HCT116 (cell line): ENCODE results near the gene CRELD2. TPM values are rescaled to one million over a fixed set of nuclear protein-coding genes. Genes with fewer than 3 reads are reported as not detected.

Experiments used
- ATAC-seq: fragments of 200-7000 bp; cut with Tn5 transposase; 2 replicates; pipeline ENCODE4 v1.9.1; 2020; ENCODE audit warnings: mild to moderate bottlenecking, moderate library complexity
- BruUV-seq: library from RNA; stranded (reverse); fragments of 400-500 nt; replicated peaks from 2 replicates; lab custom pipeline; 2021; lab: Mats Ljungman, UMichigan
- CTCF ChIA-PET: fragments of 300-600 bp; sonication (Branson Sonifier 250); formaldehyde crosslinking; loops from one replicate; lab custom pipeline; 2021; ENCODE audit warnings: antibody characterized with exemption; lab: Charles Lee
- POLR2A ChIA-PET: fragments of 300-600, 350-600 bp; sonication (Branson Sonifier 250); formaldehyde crosslinking; loops from one replicate; lab custom pipeline; 2021; ENCODE audit warnings: antibody characterized with exemption; lab: Charles Lee
- RAD21 ChIA-PET, 2 experiments: fragments of 300-600 bp; sonication (Branson Sonifier 250); formaldehyde crosslinking; loops; one replicate each; lab custom pipeline; 2023; ENCODE audit warnings: low total read pairs in 2 of 2; ENCODE audit not compliant: uncharacterized antibody in 2 of 2, unreplicated experiment in 2 of 2, low non-redundant PET in 1 of 2; lab: Charles Lee
- DNase-seq: peaks from one replicate; pipeline ENCODE4 v3.0.0-alpha.2; 2010; ENCODE audit warnings: low read depth, low spot score
- H2AFZ ChIP-seq: fragments of 200-600 bp; shearing (Covaris generic), sonication (generic); 2 replicates; pipeline ENCODE4 v1.6.1; 2017; ENCODE audit warnings: low read depth, mixed run types, mixed read lengths, antibody characterized with exemption, low read length; ENCODE audit not compliant: poor library complexity, severe bottlenecking
- H3K27ac ChIP-seq: 2 replicates; pipeline ENCODE4 v1.5.1; 2012; ENCODE audit warnings: low read depth, low read length
- H3K27me3 ChIP-seq: fragments of 200-600 bp; sonication (generic); 2 replicates; pipeline ENCODE4 v1.6.1; 2016; ENCODE audit warnings: mixed run types, low read length, mixed read lengths; ENCODE audit not compliant: insufficient read depth
- H3K36me3 ChIP-seq, 2 experiments: fragments of 200-500 bp in 1 of 2; fragments of 200-600 bp in 1 of 2; sonication (Bioruptor generic) in 1 of 2; sonication (generic) in 1 of 2; 2 replicates each; pipeline versions ENCODE4 v1.5.1 to v1.6.1; 2014 to 2016; ENCODE audit warnings: low read length in 2 of 2, inconsistent platforms in 1 of 2, mixed read lengths in 1 of 2, mixed run types in 1 of 2; ENCODE audit not compliant: insufficient read depth in 2 of 2, control insufficient read depth in 1 of 2
- H3K4me1 ChIP-seq, 2 experiments: fragments of 200-600 bp in 1 of 2; sonication (generic) in 1 of 2; 2 replicates each; pipeline versions ENCODE4 v1.5.1 to v1.6.1; 2012 to 2017; ENCODE audit warnings: low read length in 2 of 2, inconsistent platforms in 1 of 2, mild to moderate bottlenecking in 1 of 2, mixed read lengths in 1 of 2, mixed run types in 1 of 2, moderate library complexity in 1 of 2; ENCODE audit not compliant: insufficient read depth in 2 of 2, control insufficient read depth in 1 of 2
- H3K4me2 ChIP-seq: fragments of 200-600 bp; sonication (generic); 2 replicates; pipeline ENCODE4 v1.6.1; 2017; ENCODE audit warnings: mixed run types, low read length, mixed read lengths
- H3K4me3 ChIP-seq, 2 experiments: fragments of 200-600 bp in 1 of 2; sonication (generic) in 1 of 2; replicated peaks in 1 of 2; 2 replicates each; pipeline ENCODE4 v1.5.1; 2011 to 2016; ENCODE audit warnings: low read length in 2 of 2, control low read depth in 1 of 2, low read depth in 1 of 2, mild to moderate bottlenecking in 1 of 2, mixed read lengths in 1 of 2, mixed run types in 1 of 2
- H3K79me2 ChIP-seq: fragments of 200-600 bp; sonication (generic); 2 replicates; pipeline ENCODE4 v1.6.1; 2017; ENCODE audit warnings: mild to moderate bottlenecking, mixed run types, low read length, moderate library complexity, mixed read lengths; ENCODE audit not compliant: insufficient read depth
- H3K9ac ChIP-seq: fragments of 200-600 bp; sonication (generic); 2 replicates; pipeline ENCODE4 v1.6.1; 2016; ENCODE audit warnings: low read length, mixed read lengths
- H3K9me2 ChIP-seq: fragments of 200-600 bp; sonication (generic), shearing (Covaris generic); 2 replicates; pipeline ENCODE4 v1.6.1; 2017; ENCODE audit warnings: mixed run types, mild to moderate bottlenecking, moderate library complexity; ENCODE audit not compliant: insufficient read depth
- H3K9me3 ChIP-seq, 2 experiments: fragments of 200-500 bp in 1 of 2; fragments of 200-600 bp in 1 of 2; sonication (Bioruptor generic) in 1 of 2; sonication (generic) in 1 of 2; 2 replicates each; pipeline ENCODE4 v1.6.1; 2014 to 2017; ENCODE audit warnings: low read length in 2 of 2, mixed read lengths in 2 of 2, inconsistent platforms in 1 of 2, low read depth in 1 of 2, mild to moderate bottlenecking in 1 of 2, mixed run types in 1 of 2, moderate library complexity in 1 of 2; ENCODE audit not compliant: control insufficient read depth in 1 of 2, insufficient read depth in 1 of 2
- H4K20me1 ChIP-seq: fragments of 200-600 bp; sonication (generic), shearing (Covaris generic); 2 replicates; pipeline ENCODE4 v1.6.1; 2017; ENCODE audit warnings: mixed run types, mild to moderate bottlenecking, moderate library complexity; ENCODE audit not compliant: insufficient read depth
- CEBPB ChIP-seq: IDR thresholded peaks from 2 replicates; pipeline ENCODE4 v1.6.1; 2012; ENCODE audit warnings: low read depth
- ELF1 ChIP-seq: IDR thresholded peaks from 2 replicates; pipeline ENCODE4 v1.6.1; 2012; ENCODE audit warnings: low read depth, borderline replicate concordance
- EZH2 ChIP-seq: fragments of 200-600 bp; sonication (generic); IDR thresholded peaks from 2 replicates; pipeline ENCODE4 v1.6.1; 2017; ENCODE audit warnings: antibody characterized with exemption, mixed run types
- POLR2AphosphoS5 ChIP-seq: IDR thresholded peaks from 2 replicates; pipeline ENCODE4 v1.6.1; 2011; ENCODE audit warnings: mild to moderate bottlenecking, low read depth, low read length, moderate library complexity
- SIN3A ChIP-seq: IDR thresholded peaks from 2 replicates; pipeline ENCODE4 v1.6.1; 2012; ENCODE audit warnings: low read depth
- ZBTB33 ChIP-seq: IDR thresholded peaks from 2 replicates; pipeline ENCODE4 v1.6.1; 2011; ENCODE audit warnings: mild to moderate bottlenecking, low read length, moderate library complexity; ENCODE audit not compliant: insufficient replicate concordance; ENCODE audit errors: extremely low read depth
- intact Hi-C: fragments of 100-400 bp; cut with micrococcal nuclease; formaldehyde crosslinking; loops from 2 replicates; pipeline ENCODE4 v1.10.0; 2022
- total RNA-seq: library from RNA; stranded (reverse); gene quantifications from one replicate; pipeline ENCODE4 v1.2.1, GENCODE V29; 2021; ENCODE audit not compliant: unreplicated experiment

CRELD2 gene
- total RNA-seq, 1 experiment from 2014 or later: 45.8 TPM

GRCh38 chr22:49973018-49973961 lies 54.9 kb downstream of the CRELD2 start:
- H4K20me1 ChIP-seq: no peaks in the 10 kb centered on the region
- peak overlapping the region; percentile 95; the same call in 1 of the 2 replicates for H3K4me2 ChIP-seq
- no peak for ATAC-seq
- no peaks in the 10 kb centered on the region for H3K9me2 ChIP-seq
- no peak overlapping the region for H2AFZ ChIP-seq
- H3K27ac ChIP-seq: peak overlapping the region; percentile 100; the same call in 1 of the 2 replicates
- CTCF ChIA-PET: no interaction called here
- H3K9ac ChIP-seq: no peak overlapping the region
- H3K9me3 ChIP-seq: no peaks in the 10 kb centered on the region
- TF ChIP-seq SIN3A: no peak
- no peak for TF ChIP-seq CEBPB
- TF ChIP-seq ELF1: no peak
- no peak for TF ChIP-seq EZH2
- no peak for TF ChIP-seq POLR2AphosphoS5
- TF ChIP-seq ZBTB33: no peak
- TF ChIP-seq, all 23 proteins: peak for 0
- ChIA-PET RAD21 (no interaction called here), POLR2A (no interaction called here)
- intact Hi-C loops: no loop called here
- H3K4me1 ChIP-seq: peaks cover 38 to 67% of the 10 kb centered on the region in 2 experiments
- no peaks in the 10 kb centered on the region for H3K79me2 ChIP-seq
- H3K27me3 ChIP-seq: no peaks in the 10 kb centered on the region
- no peak for DNase-seq
- H3K36me3 ChIP-seq: no peaks in the 10 kb centered on the region
- BruUV-seq: TSS peak; percentile 62
- H3K4me3 ChIP-seq: no peak overlapping the region
